Placental epithelial cell (primary cell): ENCODE results near the gene NECAB3. TPM values are rescaled to one million over a fixed set of nuclear protein-coding genes. Genes with fewer than 3 reads are reported as not detected.

ENCODE experiments used
- total RNA-seq: library from RNA; depleted of rRNA; stranded (reverse); fragments of >200 nt; gene quantifications from 2 replicates; pipeline ENCODE4 v1.2.3, GENCODE V29; 2012

The NECAB3 gene, protein sequence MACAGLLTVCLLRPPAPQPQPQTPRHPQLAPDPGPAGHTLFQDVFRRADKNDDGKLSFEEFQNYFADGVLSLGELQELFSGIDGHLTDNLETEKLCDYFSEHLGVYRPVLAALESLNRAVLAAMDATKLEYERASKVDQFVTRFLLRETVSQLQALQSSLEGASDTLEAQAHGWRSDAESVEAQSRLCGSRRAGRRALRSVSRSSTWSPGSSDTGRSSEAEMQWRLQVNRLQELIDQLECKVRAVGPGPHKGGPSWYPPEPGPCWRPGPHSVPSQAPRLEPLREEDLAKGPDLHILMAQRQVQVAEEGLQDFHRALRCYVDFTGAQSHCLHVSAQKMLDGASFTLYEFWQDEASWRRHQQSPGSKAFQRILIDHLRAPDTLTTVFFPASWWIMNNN
- 24.1 and 48.3 TPM in 2 replicates for total RNA-seq

GRCh38 chr20:33674294-33675135 is at the start of gene NECAB3:
Gene NECAB3 (minus strand): TSS chr20:33674428. CDS start chr20:33674352, 76 bp downstream.

DNA sequence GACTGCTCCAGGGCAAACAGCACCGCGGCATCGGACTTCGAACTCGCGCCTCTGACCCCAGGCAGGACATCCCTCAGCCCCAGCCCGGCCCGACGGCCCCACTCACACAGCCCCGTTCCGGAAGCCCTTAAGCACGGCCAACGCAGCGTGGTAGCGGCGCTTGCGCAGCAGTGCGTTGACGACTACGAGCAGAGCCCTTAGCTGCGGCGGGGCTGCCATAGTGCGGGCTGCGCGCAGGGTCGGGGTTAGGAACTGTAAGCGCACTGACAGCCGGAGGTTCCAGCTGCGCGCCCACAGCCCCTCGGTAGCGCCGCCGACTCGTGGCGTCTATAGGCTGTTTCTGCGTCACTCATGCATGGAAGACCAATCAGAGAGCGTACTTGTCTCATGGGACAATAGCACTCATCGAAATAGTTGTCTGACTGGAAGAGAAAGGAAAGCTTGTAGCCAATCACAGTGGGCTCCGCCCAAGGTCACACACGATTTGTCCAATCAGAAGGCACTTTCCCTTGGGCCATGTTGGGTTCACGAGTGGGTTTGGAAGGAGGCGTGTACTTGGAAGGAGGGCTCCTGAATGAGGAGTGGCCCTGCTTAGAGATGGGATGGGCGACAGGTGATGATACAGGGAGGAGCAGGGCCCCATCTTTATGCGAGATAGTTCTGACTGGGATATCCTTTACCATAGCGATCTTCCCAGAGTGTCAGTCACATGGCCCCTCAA is 45.9 kb upstream of the NECAB3 start, which contains the start of gene PXMP4:
TSS of gene PXMP4 (minus strand) at position 322 of the 721 bp plus-strand sequence. CDS start at position 219, 103 bp downstream.

GRCh38 chr20:33686100-33686983 is 12.1 kb upstream of the NECAB3 start, which contains the start of gene E2F1:
Gene E2F1 (minus strand): TSS chr20:33686385. CDS start chr20:33686264, 121 bp downstream.

GRCh38 chr20:33666293-33667244 is 7.7 kb downstream of the NECAB3 start, which contains the start of gene ACTL10:
Gene ACTL10 (plus strand): TSS chr20:33666943. CDS start chr20:33667498, 555 bp downstream.

GRCh38 chr20:33662172-33662571 is 12.1 kb downstream of the NECAB3 start, which contains the start of gene C20orf144:
Gene C20orf144 (plus strand): TSS chr20:33662327. CDS start chr20:33662346, 19 bp downstream.

Other genes with a start within 250 kb of the NECAB3 start
- gene SNTA1, start 230.7 kb downstream of the NECAB3 start, total RNA-seq, result 7.1 and 17.2 TPM in 2 replicates
- gene CBFA2T2, start 184.3 kb downstream of the NECAB3 start, total RNA-seq, result 9.1 and 15.3 TPM in 2 replicates
- 0.33 and 0.39 TPM in 2 replicates for gene C20orf144, start 12.1 kb downstream of the NECAB3 start, total RNA-seq
- gene ACTL10, start 7.5 kb downstream of the NECAB3 start, total RNA-seq, result 6.0 and 7.1 TPM in 2 replicates
- 4.7 and 5.6 TPM in 2 replicates for gene E2F1, start 12.0 kb upstream of the NECAB3 start, total RNA-seq
- 5.9 and 11.0 TPM in 2 replicates for gene PXMP4, start 45.9 kb upstream of the NECAB3 start, total RNA-seq
- 2.5 and 3.5 TPM in 2 replicates for gene ZNF341, start 57.6 kb upstream of the NECAB3 start, total RNA-seq
- gene CHMP4B, start 136.9 kb upstream of the NECAB3 start, total RNA-seq, result 33.3 and 40.8 TPM in 2 replicates